GM12872 (cell line): Measurements from ENCODE around the gene NCKAP5.

Experiments used
- CTCF ChIP-seq: IDR thresholded peaks from 3 replicates; pipeline ENCODE4 v1.5.1; 2011; ENCODE audit warnings: low read depth, mild to moderate bottlenecking, low read length, moderate library complexity; ENCODE audit not compliant: insufficient read depth

The NCKAP5 gene

GRCh38 chr2:132638313-132639040 lies 929.8 kb downstream of the NCKAP5 start:
- TF ChIP-seq CTCF, result no peak

DNA sequence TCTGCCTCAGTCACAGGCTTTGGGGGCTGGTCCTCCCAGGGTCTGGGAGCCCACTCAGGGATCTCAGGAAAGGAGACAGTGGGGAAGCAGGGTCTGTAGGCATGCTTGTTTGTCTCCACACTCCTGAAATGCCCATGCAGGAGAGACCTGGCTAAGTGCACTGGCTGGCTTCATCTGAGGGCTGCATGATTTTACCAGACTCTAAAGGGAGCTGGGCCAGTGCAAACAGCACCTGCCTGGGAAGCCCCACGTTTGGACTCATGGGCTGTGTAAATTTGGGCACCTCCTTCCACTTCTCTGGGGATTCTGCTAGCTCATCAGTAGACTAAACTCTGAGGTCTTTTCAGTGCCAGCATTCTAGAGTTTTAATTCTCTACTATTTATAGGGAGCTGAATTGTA lies 931.9 kb downstream of the NCKAP5 start:
- TF ChIP-seq CTCF, result no peak

- TF ChIP-seq CTCF, result no peak
These were observed 934.6 kb downstream of the NCKAP5 start for GRCh38 chr2:132633635-132634034.

DNA sequence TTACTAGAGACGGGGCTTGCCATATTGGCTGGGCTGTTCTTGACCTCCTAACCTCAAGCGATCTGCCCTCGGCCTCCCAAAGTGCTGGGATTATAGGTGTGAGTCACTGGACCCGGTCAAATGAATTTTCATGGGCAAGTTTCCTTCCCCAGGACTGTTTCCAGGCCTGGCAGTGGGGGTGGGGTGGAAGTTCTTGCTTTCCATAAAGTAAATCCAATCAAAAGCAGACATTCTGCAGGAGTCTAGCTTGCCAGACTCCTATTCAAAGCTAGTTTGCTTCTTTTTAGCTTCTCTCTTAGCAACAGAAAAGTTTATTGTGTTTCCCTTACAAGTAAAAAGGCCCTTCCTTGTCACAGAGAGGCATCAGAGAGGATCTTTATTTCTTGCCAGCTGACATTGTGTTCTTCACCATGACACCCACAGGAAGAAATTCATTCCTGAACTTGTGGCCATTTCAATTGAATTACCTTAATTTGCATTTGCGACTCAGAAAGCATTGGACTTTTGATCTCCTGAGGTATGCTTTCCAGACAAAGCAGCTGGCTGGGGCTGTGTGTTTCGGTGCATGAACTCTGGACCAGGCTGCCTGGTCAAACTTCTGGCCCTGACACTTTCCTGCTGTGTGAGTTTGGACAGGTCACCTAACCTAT lies 936.1 kb downstream of the NCKAP5 start:
- no peak for TF ChIP-seq CTCF

GRCh38 chr2:132627536-132627935 lies 940.7 kb downstream of the NCKAP5 start:
- TF ChIP-seq CTCF, result no peak

DNA sequence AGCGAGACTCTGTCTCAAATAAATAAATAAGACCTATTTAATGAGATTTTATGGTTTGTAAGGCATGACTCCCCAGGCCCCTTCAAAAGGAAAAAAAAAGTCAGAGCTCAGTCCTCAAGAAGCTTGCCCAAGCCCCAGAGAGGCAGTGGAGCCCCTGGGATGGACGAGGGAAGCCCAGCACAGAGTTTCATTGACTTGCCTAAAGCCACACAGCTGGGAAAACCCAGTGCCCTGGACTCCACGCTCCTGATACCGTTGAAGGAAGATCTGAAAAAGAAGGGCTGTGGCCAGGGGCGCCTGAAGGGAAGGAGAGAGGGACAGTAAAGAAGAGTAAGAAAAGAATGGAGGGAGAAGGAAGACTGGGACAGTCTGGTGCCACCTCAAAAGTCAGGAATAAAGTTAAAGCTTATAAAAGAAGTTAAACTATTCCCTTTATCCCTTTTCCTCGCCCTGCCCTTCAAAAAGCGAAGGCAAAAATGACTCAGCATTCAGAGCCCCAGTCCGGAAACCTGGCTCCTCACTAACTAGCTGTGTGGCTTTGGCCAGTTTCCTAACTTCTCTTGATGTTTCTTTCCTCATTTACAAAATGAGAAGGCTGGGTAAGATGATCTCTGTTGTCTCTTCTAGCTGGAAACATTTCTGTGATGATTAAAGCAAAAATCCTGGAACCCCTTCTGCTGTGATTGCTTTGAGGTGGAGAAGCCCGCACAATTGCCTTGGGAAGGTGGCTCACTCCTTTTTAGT lies 945.0 kb downstream of the NCKAP5 start:
- no peak for TF ChIP-seq CTCF
